A673 (cell line): ENCODE measurements around the gene PPP2R5E. TPM values are rescaled to one million over a fixed set of nuclear protein-coding genes. Genes with fewer than 3 reads are reported as not detected.

Source experiments
- BruUV-seq: library from RNA; stranded (reverse); fragments of 400-500 nt; replicated peaks from 2 replicates; lab custom pipeline; 2021; lab: Mats Ljungman, UMichigan
- CTCF ChIA-PET: fragments of 300-600 bp; sonication (Branson Sonifier 250); formaldehyde crosslinking; loops from one replicate; lab custom pipeline; 2022; ENCODE audit warnings: antibody characterized with exemption; lab: Charles Lee
- POLR2A ChIA-PET: fragments of 300-600 bp; sonication (Branson Sonifier 250); formaldehyde crosslinking; loops from one replicate; lab custom pipeline; 2022; ENCODE audit warnings: antibody characterized with exemption; ENCODE audit not compliant: low non-redundant PET; lab: Charles Lee
- DNase-seq: peaks from one replicate; pipeline ENCODE4 v3.0.0-alpha.2; 2015; ENCODE audit warnings: low spot score
- H3K27ac ChIP-seq: fragments of 200-600 bp; sonication (generic); 2 replicates; pipeline ENCODE4 v1.5.1; 2016; ENCODE audit warnings: mixed run types, low read depth, mild to moderate bottlenecking, mixed read lengths, antibody characterized with exemption, low read length; ENCODE audit not compliant: poor library complexity, severe bottlenecking
- H3K27me3 ChIP-seq: fragments of 200-600 bp; sonication (generic); replicated peaks from 2 replicates; pipeline ENCODE4 v1.6.1; 2017; ENCODE audit warnings: mixed run types, low read depth, mild to moderate bottlenecking, mixed read lengths, antibody characterized with exemption, low read length; ENCODE audit not compliant: insufficient read depth, poor library complexity
- H3K36me3 ChIP-seq: fragments of 200-600 bp; sonication (generic); 2 replicates; pipeline ENCODE4 v1.6.1; 2016; ENCODE audit warnings: mixed run types, mild to moderate bottlenecking, mixed read lengths, antibody characterized with exemption, low read length; ENCODE audit not compliant: insufficient read depth, poor library complexity, severe bottlenecking
- H3K4me1 ChIP-seq: fragments of 200-600 bp; sonication (generic); 2 replicates; pipeline ENCODE4 v1.6.1; 2017; ENCODE audit warnings: mixed run types, mild to moderate bottlenecking, mixed read lengths, antibody characterized with exemption, low read length; ENCODE audit not compliant: insufficient read depth, poor library complexity, severe bottlenecking
- H3K4me3 ChIP-seq: fragments of 200-600 bp; sonication (generic); 2 replicates; pipeline ENCODE4 v1.5.1; 2016; ENCODE audit warnings: low read depth, mixed run types, mild to moderate bottlenecking, mixed read lengths, low read length; ENCODE audit not compliant: poor library complexity, severe bottlenecking
- H3K9me3 ChIP-seq: fragments of 200-600 bp; sonication (generic); 2 replicates; pipeline ENCODE4 v1.6.1; 2016; ENCODE audit warnings: mixed run types, low read depth, mild to moderate bottlenecking, mixed read lengths, antibody characterized with exemption, low read length; ENCODE audit not compliant: poor library complexity, severe bottlenecking
- EZH2 ChIP-seq: fragments of 200-600 bp; sonication (generic); IDR thresholded peaks from 2 replicates; pipeline ENCODE4 v1.6.1; 2017; ENCODE audit warnings: borderline replicate concordance, low read depth, mild to moderate bottlenecking, mixed read lengths, antibody characterized with exemption, low read length; ENCODE audit not compliant: poor library complexity, severe bottlenecking
- intact Hi-C: fragments of 100-400 bp; cut with micrococcal nuclease; formaldehyde crosslinking; loops from one replicate; pipeline ENCODE4 v1.10.0; 2022; ENCODE audit not compliant: unreplicated experiment
- total RNA-seq: library from RNA; stranded (reverse); gene quantifications from 2 replicates; pipeline ENCODE4 v1.2.3, GENCODE V29; 2021
- TF ChIP-seq, protein P1 (sequence below): fragments of 300-800, 200-600 bp; sonication (generic); conservative IDR thresholded peaks from 2 replicates; pipeline ENCODE4 v1.5.1; 2017; ENCODE audit warnings: low read depth, mild to moderate bottlenecking, antibody characterized with exemption, low read length, moderate library complexity, mixed read lengths

Gene PPP2R5E
- total RNA-seq, 1 experiment from 2014 or later, result 66.0 TPM

DNA sequence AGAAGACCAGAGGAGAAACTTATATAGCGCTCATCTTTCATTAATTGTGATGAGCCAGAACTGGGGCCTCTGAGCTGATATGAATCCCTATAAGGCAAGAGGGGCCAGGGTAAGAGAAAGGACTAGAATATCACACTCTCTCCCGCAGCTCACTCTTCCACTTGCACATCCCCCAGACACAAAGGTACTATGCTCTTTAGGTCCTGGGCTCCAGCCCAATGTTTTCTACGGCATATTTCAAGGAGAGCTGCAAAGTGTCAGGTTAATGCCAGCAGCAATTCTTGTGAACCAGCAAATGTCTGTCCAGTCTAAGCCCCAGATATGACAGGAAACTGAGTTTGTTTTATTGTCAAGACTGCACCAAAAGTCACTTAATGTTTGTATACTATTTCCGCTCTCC lies 29.4 kb downstream of the PPP2R5E start:
- peaks cover 34% of the 10 kb centered on the region for H3K4me1 ChIP-seq
- H3K36me3 ChIP-seq, result no peaks in the 10 kb centered on the region
- POLR2A ChIA-PET, result no interaction called here
- H3K27ac ChIP-seq, result no peak overlapping the region
- no peaks in the 10 kb centered on the region for H3K9me3 ChIP-seq
- intact Hi-C loops, result no loop called here
- H3K27me3 ChIP-seq, result no peaks in the 10 kb centered on the region
- no peak overlapping the region for H3K4me3 ChIP-seq
- TF ChIP-seq EZH2, result no peak
- TF ChIP-seq, protein P1, sequence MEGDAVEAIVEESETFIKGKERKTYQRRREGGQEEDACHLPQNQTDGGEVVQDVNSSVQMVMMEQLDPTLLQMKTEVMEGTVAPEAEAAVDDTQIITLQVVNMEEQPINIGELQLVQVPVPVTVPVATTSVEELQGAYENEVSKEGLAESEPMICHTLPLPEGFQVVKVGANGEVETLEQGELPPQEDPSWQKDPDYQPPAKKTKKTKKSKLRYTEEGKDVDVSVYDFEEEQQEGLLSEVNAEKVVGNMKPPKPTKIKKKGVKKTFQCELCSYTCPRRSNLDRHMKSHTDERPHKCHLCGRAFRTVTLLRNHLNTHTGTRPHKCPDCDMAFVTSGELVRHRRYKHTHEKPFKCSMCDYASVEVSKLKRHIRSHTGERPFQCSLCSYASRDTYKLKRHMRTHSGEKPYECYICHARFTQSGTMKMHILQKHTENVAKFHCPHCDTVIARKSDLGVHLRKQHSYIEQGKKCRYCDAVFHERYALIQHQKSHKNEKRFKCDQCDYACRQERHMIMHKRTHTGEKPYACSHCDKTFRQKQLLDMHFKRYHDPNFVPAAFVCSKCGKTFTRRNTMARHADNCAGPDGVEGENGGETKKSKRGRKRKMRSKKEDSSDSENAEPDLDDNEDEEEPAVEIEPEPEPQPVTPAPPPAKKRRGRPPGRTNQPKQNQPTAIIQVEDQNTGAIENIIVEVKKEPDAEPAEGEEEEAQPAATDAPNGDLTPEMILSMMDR, result no peak
- no TSS peak for BruUV-seq
- CTCF ChIA-PET, result no interaction called here
- DNase-seq, result no peak

DNA sequence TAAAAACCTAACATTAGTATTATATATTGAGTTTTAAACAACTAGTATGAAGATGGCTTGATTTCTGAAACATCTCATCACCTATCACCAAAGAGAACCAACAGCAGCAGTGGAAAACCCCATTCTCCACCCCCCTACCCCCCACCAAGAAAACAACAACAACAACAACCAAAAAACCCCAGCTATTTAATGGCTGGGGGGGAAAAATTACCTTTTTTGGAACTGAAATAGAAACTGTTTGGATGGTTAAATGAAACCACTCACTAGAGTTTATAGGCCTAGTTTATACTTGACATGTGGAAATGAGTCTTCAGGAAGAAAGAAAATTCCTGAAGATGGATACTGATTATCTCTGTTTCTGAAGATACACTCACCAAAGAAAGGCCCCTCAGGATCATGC lies 30.3 kb downstream of the PPP2R5E start:
- Histone ChIP-seq H3K4me1 (peaks cover 34% of the 10 kb centered on the region), H3K27me3 (no peaks in the 10 kb centered on the region), H3K36me3 (no peaks in the 10 kb centered on the region), H3K4me3 (no peak overlapping the region), H3K27ac (no peak overlapping the region), H3K9me3 (no peaks in the 10 kb centered on the region)
- BruUV-seq, result no TSS peak
- no peak for DNase-seq
- CTCF ChIA-PET, result interaction anchor here (0.6 kb wide), 1 partner anchor 1591 kb away, joined by 3 read pairs; no protein-coding TSS in a partner anchor
- intact Hi-C loops, result no loop called here
- POLR2A ChIA-PET, result no interaction called here
- TF ChIP-seq, protein P1, result no peak
- TF ChIP-seq EZH2, result no peak

DNA sequence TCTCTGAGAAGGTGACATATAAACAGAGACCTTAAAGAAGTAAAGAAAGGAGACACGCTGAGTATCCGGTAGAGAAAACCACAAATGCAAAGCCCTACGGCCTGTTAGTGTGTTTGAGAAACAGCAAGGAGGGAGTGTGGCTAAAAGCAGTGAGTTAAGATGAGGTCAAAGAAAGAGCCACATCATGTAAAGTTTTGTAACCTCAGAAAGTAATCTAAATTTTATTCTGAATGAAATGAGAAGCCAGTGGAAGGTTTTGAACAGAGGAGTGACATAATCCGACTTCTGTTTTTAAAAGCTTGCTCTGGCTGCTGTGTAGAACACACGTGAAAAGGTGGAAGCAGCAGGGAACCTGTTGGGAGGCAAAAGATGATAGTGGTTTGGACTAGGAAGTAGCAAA lies 32.6 kb downstream of the PPP2R5E start:
- BruUV-seq, result no TSS peak
- Histone ChIP-seq H3K27ac (no peak overlapping the region), H3K9me3 (no peaks in the 10 kb centered on the region), H3K36me3 (no peaks in the 10 kb centered on the region), H3K4me3 (no peak overlapping the region), H3K4me1 (peaks cover 29% of the 10 kb centered on the region), H3K27me3 (no peaks in the 10 kb centered on the region)
- DNase-seq, result no peak
- ChIA-PET CTCF (no interaction called here), POLR2A (no interaction called here)
- intact Hi-C loops, result no loop called here
- TF ChIP-seq EZH2, result no peak
- TF ChIP-seq, protein P1, result no peak
